Measurements from ENCODE around the gene ME1.

- TF ChIP-seq CTCF (IDR thresholded peaks at IDR 0.05) (no peak), POLR2A (IDR thresholded peaks at IDR 0.05) (no peak), POLR2AphosphoS5 (IDR thresholded peaks at IDR 0.05) (no peak)
These were observed 122.0 kb downstream of the ME1 start for GRCh38 chr6:83308833-83309232.

Measured in breast epithelium (tissue), 3 donors.